GM20000 (cell line): ENCODE results near the gene RFX3.

Source experiments
- DNase-seq: peaks from one replicate; pipeline ENCODE4 v3.0.0; 2012; ENCODE audit warnings: low spot score
- CTCF ChIP-seq: IDR thresholded peaks from 2 replicates; pipeline ENCODE4 v1.5.1; 2012; ENCODE audit warnings: mild to moderate bottlenecking, control low read depth; ENCODE audit errors: extremely low read depth, missing control alignments

RFX3 gene

DNA sequence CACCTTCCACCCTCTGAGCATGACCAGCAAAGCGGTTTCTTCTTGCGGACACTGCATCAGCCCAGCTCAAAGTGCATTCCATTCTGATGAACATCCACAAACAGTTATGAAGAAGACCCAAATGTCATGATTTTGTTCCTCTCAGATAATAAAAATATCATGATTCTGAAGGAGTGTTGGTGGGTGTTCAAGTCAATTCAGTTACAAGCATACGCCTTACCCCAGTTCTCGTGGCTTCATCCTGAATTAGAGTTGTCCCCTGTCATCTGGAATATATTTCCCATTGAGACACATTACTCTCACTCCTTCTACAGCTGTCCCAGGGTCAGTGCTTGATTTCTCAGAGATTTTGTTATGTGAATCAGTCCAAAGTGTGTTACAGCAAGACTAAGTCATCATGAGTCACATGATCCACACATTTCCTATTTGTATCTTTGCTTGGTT, 325.4 kb downstream of the RFX3 start:
- no peak for TF ChIP-seq CTCF
- no peak for DNase-seq

- no peak for TF ChIP-seq CTCF
Observed at GRCh38 chr9:3193791-3194190, 332.0 kb downstream of the RFX3 start.

GRCh38 chr9:3191715-3192114, 334.1 kb downstream of the RFX3 start:
- TF ChIP-seq CTCF = no peak
- no peak for DNase-seq

More at GRCh38 chr9:3193791-3194190, 332.0 kb downstream of the RFX3 start:
- DNase-seq = no peak

- no peak for TF ChIP-seq CTCF
- no peak for DNase-seq
Observed at GRCh38 chr9:3189113-3189861, 336.5 kb downstream of the RFX3 start.

DNA sequence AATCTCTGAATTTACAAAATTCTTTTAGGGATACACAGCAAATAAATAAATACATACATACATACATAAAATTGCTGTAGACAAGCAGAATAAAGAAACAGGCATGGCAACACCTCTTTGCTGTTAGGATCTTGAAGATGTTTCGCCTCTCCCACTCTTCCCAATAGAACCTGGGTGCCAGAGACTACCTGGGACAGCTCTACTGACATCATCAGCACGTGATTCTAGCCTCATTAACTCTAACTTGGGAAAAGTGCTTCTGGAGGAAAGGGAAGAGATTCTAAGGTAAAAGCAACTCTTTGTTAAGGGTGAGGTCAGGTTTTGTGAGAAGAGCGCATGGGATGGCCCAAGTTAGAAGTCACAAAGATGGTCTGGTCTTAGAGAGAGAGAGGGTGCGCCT, 339.1 kb downstream of the RFX3 start:
- DNase-seq = no peak
- no peak for TF ChIP-seq CTCF

DNA sequence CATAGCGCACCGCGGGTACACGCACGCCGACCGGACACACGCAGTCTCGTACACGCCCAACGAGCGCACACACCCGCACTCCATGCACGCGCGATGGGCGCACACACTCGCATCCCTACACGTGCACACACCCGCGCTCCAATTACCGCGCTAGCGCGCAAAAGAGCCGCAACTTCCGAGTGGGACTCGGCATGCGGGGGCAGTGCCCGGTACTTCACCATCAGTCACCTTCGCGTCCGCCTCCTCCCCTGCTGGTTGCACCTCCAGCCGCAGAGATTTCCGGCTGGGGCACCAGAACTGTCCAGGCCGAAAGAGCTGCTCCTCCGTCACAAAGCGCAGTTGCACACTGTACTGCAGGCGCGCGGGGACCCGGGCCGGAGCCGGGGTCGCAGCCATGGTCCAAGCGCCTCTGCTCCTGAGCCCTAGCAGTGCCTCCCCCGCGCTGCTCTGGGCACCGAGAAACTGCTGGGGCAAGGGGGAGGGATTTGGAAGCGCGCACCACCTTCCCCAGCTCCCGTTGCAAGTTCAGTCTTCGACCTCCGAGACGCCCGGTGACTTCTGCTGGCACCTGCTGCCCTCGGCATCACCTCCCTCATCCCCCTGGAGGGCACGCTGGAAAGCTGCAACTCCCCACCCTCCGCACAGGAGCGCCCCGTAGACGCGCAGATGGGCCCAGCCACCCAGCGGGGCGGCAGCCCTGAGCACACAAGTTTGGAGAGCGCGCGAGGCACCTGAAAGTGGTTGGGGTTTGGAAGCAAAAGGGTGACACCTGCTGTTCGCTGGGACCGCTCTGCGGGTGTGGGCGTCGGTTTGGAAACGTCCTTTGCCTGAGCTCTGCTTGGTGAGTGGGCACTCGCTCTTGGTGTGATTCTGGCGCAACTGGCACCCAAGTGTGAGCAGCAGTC, 344.5 kb downstream of the RFX3 start:
- TF ChIP-seq CTCF = no peak
- peak; percentile 35 for DNase-seq

DNA sequence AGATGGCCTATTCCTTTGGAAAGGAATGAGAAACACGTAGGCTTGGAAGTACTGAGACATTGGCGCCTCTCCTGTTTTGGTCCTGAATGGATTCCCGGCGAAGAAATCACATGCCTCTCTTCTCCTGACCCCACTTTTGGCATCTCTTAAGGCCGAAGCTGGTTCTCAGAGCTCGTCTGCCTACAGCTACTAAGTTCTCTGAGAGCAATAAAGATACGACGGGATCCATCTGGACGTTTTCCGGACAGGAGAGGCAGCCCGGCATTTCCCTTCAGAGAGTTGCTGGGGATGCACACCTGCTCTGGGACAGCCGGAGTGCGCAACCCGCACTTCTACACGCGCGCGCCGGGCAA, 345.1 kb downstream of the RFX3 start:
- no peak for TF ChIP-seq CTCF
- DNase-seq = no peak
